Fibroblast of lung (primary cell): ENCODE measurements around the gene AP3D1. TPM values are rescaled to one million over a fixed set of nuclear protein-coding genes. Genes with fewer than 3 reads are reported as not detected.

Experiments
- DNase-seq, 2 donors: peaks; one replicate each; pipeline versions ENCODE4 v3.0.0 to v3.0.0-alpha.2; 2010; ENCODE audit warnings: low read depth in 2 of 2
- H2AFZ ChIP-seq: 2 replicates; pipeline ENCODE4 v1.5.1; 2012; ENCODE audit warnings: low read length, control low read depth, inconsistent platforms
- H3K27ac ChIP-seq: 2 replicates; pipeline ENCODE4 v1.5.1; 2011; ENCODE audit warnings: low read length, control low read depth; ENCODE audit not compliant: insufficient read depth
- H3K27me3 ChIP-seq: 2 replicates; pipeline ENCODE4 v1.5.1; 2011; ENCODE audit warnings: mild to moderate bottlenecking, low read length; ENCODE audit not compliant: control insufficient read depth, insufficient read depth
- H3K36me3 ChIP-seq: 2 replicates; pipeline ENCODE4 v1.5.1; 2011; ENCODE audit warnings: low read length; ENCODE audit not compliant: control insufficient read depth, insufficient read depth
- H3K4me1 ChIP-seq: 2 replicates; pipeline ENCODE4 v1.5.1; 2011; ENCODE audit warnings: low read length; ENCODE audit not compliant: control insufficient read depth, insufficient read depth; ENCODE audit errors: extremely low read depth
- H3K4me2 ChIP-seq: 2 replicates; pipeline ENCODE4 v1.5.1; 2011; ENCODE audit warnings: low read length, control low read depth; ENCODE audit not compliant: insufficient read depth; ENCODE audit errors: extremely low read depth
- H3K4me3 ChIP-seq, 4 experiments: fragments of 200-600 bp in 1 of 4; sonication (generic) in 1 of 4; replicated peaks in 1 of 4; 2 replicates each; pipeline ENCODE4 v1.5.1; 2011 to 2016; ENCODE audit warnings: low read length in 4 of 4, low read depth in 3 of 4, mild to moderate bottlenecking in 3 of 4, control low read depth in 2 of 4, inconsistent platforms in 1 of 4, mixed read lengths in 1 of 4; ENCODE audit not compliant: insufficient read depth in 1 of 4; ENCODE audit errors: control extremely low read depth in 1 of 4
- H3K79me2 ChIP-seq: 2 replicates; pipeline ENCODE4 v1.5.1; 2012; ENCODE audit warnings: mild to moderate bottlenecking, low read length, inconsistent platforms; ENCODE audit not compliant: control insufficient read depth, insufficient read depth
- H3K9ac ChIP-seq: 2 replicates; pipeline ENCODE4 v1.5.1; 2011; ENCODE audit warnings: mild to moderate bottlenecking, low read length, control low read depth; ENCODE audit not compliant: insufficient read depth
- H3K9me3 ChIP-seq: 2 replicates; pipeline ENCODE4 v1.5.1; 2012; ENCODE audit warnings: low read depth, low read length; ENCODE audit not compliant: control insufficient read depth, insufficient read depth
- H4K20me1 ChIP-seq: 2 replicates; pipeline ENCODE4 v1.5.1; 2011; ENCODE audit warnings: low read length; ENCODE audit not compliant: control insufficient read depth, insufficient read depth; ENCODE audit errors: extremely low read depth
- EZH2 ChIP-seq: IDR thresholded peaks from 2 replicates; pipeline ENCODE4 v1.5.1; 2012; ENCODE audit warnings: low read length, control low read depth, mild to moderate bottlenecking; ENCODE audit errors: missing control alignments
- polyA plus RNA-seq, 2 donors: library from polyadenylated mRNA; depleted of rRNA in 1 of 2; stranded (reverse) in 1 of 2; unstranded in 1 of 2; fragments of >200 nt; gene quantifications; 2 replicates each; pipeline ENCODE4 v1.2.1, GENCODE V29; 2011 to 2012; ENCODE audit warnings: missing spikeins in 1 of 2
- total RNA-seq: library from RNA; depleted of rRNA; stranded (reverse); fragments of >200 nt; gene quantifications from 2 replicates; pipeline ENCODE4 v1.2.1, GENCODE V29; 2014
- TF ChIP-seq, protein P1 (sequence below), 2 donors: IDR thresholded peaks in 1 of 2; conservative IDR thresholded peaks in 1 of 2; 1 replicate in 1 of 2; 2 replicates in 1 of 2; pipeline ENCODE4 v1.5.1; 2011 to 2012; ENCODE audit warnings: low read length in 2 of 2, control low read depth in 1 of 2, inconsistent platforms in 1 of 2, low read depth in 1 of 2, mild to moderate bottlenecking in 1 of 2

AP3D1 gene
- total and polyA plus RNA-seq, 2 donors (not counting 1 experiment from before 2014, with no cell fraction given) = 68.0 to 99.9 TPM

DNA sequence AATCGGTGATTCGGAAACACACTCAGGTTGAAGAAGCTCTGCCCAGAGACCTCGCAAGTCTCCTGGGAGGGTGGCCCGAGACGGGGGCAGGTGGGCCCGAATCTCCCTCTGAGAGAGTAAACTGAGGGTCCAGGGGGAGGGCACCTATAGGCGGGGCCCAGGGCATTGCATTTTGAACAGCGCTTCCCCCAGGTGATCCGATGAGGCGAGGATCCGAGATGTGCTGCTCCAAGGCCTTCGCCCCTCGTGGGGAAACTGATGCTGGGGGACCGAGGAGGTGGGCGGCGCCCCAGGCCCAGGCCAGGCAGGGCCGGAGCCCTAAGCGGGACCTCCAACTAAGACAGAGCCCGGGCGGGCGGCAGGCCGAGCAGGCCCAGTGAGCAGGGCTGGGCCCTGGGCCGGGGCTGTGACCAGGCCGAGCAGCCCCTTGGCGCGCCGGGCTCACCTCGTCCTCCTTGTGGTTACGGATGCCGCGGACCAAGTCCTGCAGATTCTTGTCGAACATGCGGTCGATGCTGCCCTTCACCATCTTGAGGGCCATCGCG is 500 bp downstream of the AP3D1 start:
- peaks cover 5% of the 10 kb centered on the region for H3K36me3 ChIP-seq
- no peak for DNase-seq
- peaks cover 2% of the 10 kb centered on the region for H4K20me1 ChIP-seq
- peak overlapping the region; percentile 92 for H3K27ac ChIP-seq
- H3K27me3 ChIP-seq = no peaks in the 10 kb centered on the region
- H3K9me3 ChIP-seq = no peaks in the 10 kb centered on the region
- no peak overlapping the region for H2AFZ ChIP-seq
- H3K9ac ChIP-seq = peak overlapping the region; percentile 96
- TF ChIP-seq, protein P1, sequence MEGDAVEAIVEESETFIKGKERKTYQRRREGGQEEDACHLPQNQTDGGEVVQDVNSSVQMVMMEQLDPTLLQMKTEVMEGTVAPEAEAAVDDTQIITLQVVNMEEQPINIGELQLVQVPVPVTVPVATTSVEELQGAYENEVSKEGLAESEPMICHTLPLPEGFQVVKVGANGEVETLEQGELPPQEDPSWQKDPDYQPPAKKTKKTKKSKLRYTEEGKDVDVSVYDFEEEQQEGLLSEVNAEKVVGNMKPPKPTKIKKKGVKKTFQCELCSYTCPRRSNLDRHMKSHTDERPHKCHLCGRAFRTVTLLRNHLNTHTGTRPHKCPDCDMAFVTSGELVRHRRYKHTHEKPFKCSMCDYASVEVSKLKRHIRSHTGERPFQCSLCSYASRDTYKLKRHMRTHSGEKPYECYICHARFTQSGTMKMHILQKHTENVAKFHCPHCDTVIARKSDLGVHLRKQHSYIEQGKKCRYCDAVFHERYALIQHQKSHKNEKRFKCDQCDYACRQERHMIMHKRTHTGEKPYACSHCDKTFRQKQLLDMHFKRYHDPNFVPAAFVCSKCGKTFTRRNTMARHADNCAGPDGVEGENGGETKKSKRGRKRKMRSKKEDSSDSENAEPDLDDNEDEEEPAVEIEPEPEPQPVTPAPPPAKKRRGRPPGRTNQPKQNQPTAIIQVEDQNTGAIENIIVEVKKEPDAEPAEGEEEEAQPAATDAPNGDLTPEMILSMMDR (conservative IDR thresholded peaks at IDR 0.05 in 1 of 2, IDR thresholded peaks at IDR 0.05 in 1 of 2; ENCODE audit: low read depth in 1 of 2, low read length in 2 of 2) = no peak
- TF ChIP-seq EZH2 = no peak
- H3K4me2 ChIP-seq = peak overlapping the region; percentile 100
- peak overlapping the region; percentile 82 to 99 (median 96) for H3K4me3 ChIP-seq
- peaks cover 15% of the 10 kb centered on the region for H3K4me1 ChIP-seq
- peaks cover 52% of the 10 kb centered on the region for H3K79me2 ChIP-seq

- H3K4me3 ChIP-seq = peak overlapping the region; percentile 82 to 99 (median 96)
- H3K36me3 ChIP-seq = peaks cover 5% of the 10 kb centered on the region
- H4K20me1 ChIP-seq = peaks cover 2% of the 10 kb centered on the region
- H3K79me2 ChIP-seq = peaks cover 58% of the 10 kb centered on the region
- TF ChIP-seq, protein P1 (conservative IDR thresholded peaks at IDR 0.05 in 1 of 2, IDR thresholded peaks at IDR 0.05 in 1 of 2; ENCODE audit: low read depth in 1 of 2, low read length in 2 of 2) = no peak
- TF ChIP-seq EZH2 = no peak
- H3K4me2 ChIP-seq = peak overlapping the region; percentile 100
- no peaks in the 10 kb centered on the region for H3K27me3 ChIP-seq
- peak in 1 of 2 donors; percentile 35 for DNase-seq
- H3K9ac ChIP-seq = peak overlapping the region; percentile 96
- H2AFZ ChIP-seq = no peak overlapping the region
- H3K27ac ChIP-seq = peak overlapping the region; percentile 92
- H3K9me3 ChIP-seq = no peaks in the 10 kb centered on the region
- peaks cover 15% of the 10 kb centered on the region for H3K4me1 ChIP-seq
These were observed 1.2 kb downstream of the AP3D1 start for GRCh38 chr19:2149980-2150793.

- Histone ChIP-seq H3K79me2 (peaks cover 74% of the 10 kb centered on the region), H3K36me3 (peaks cover 5% of the 10 kb centered on the region), H3K27me3 (no peaks in the 10 kb centered on the region), H3K9me3 (no peaks in the 10 kb centered on the region), H3K4me3 (no peak overlapping the region), H2AFZ (no peak overlapping the region), H3K4me1 (peaks cover 13% of the 10 kb centered on the region), H3K9ac (no peak overlapping the region), H3K4me2 (peak overlapping the region; percentile 25), H3K27ac (no peak overlapping the region), H4K20me1 (peaks cover 2% of the 10 kb centered on the region)
- TF ChIP-seq EZH2 = no peak
- TF ChIP-seq, protein P1 (conservative IDR thresholded peaks at IDR 0.05 in 1 of 2, IDR thresholded peaks at IDR 0.05 in 1 of 2; ENCODE audit: low read depth in 1 of 2, low read length in 2 of 2) = no peak
- no peak for DNase-seq
These were observed 2.8 kb downstream of the AP3D1 start for GRCh38 chr19:2148482-2149135.
